ENCODE measurements around the gene GIGYF2.

GRCh38 chr2:232892843-232893242 lies 195.7 kb downstream of the GIGYF2 start:
- TF ChIP-seq CTCF (IDR thresholded peaks at IDR 0.05; ENCODE audit: borderline replicate concordance, extremely low read depth, low read length, poor library complexity, severe bottlenecking) (no peak), EZH2 (IDR thresholded peaks at IDR 0.05; ENCODE audit: borderline replicate concordance, low read depth, low read length, severe bottlenecking) (no peak)
